HG03097 (cell line): ENCODE measurements around the gene TTC9B.

Experiments
- ATAC-seq: cut with Tn5 transposase; IDR thresholded peaks from one replicate; pipeline ENCODE4 v1.9.1; 2021; ENCODE audit not compliant: unreplicated experiment, low FRiP score

The TTC9B gene

GRCh38 chr19:40216777-40217026 lies 1.5 kb downstream of the TTC9B start:
- ATAC-seq: no peak

- no peak for ATAC-seq
Measured at GRCh38 chr19:40216013-40216776, 2.0 kb downstream of the TTC9B start.

- ATAC-seq: no peak
Measured at GRCh38 chr19:40214936-40215335, 3.2 kb downstream of the TTC9B start.

- ATAC-seq: no peak
Measured at GRCh38 chr19:40213882-40214570, 4.2 kb downstream of the TTC9B start.

- no peak for ATAC-seq
Measured at GRCh38 chr19:40213251-40213829, 4.8 kb downstream of the TTC9B start.

- ATAC-seq: no peak
Measured at GRCh38 chr19:40210889-40211288, 7.3 kb downstream of the TTC9B start.

- ATAC-seq: no peak
Measured at GRCh38 chr19:40208602-40209001, 9.6 kb downstream of the TTC9B start.

GRCh38 chr19:40205760-40206159 lies 12.4 kb downstream of the TTC9B start:
- ATAC-seq: no peak

GRCh38 chr19:40204381-40204780 lies 13.8 kb downstream of the TTC9B start:
- no peak for ATAC-seq

GRCh38 chr19:40200341-40201099 lies 17.7 kb downstream of the TTC9B start:
- no peak for ATAC-seq

- no peak for ATAC-seq
Measured at GRCh38 chr19:40198272-40198990, 19.8 kb downstream of the TTC9B start.

- no peak for ATAC-seq
Measured at GRCh38 chr19:40193587-40193849, 24.7 kb downstream of the TTC9B start.

- no peak for ATAC-seq
Measured at GRCh38 chr19:40192758-40193586, 25.2 kb downstream of the TTC9B start.

- no peak for ATAC-seq
Measured at GRCh38 chr19:40191836-40192646, 26.1 kb downstream of the TTC9B start.

GRCh38 chr19:40190891-40191835 lies 27.0 kb downstream of the TTC9B start, which contains the start of gene MAP3K10:
Gene MAP3K10, plus strand, starts transcription at chr19:40191426. Its CDS starts 606 bp downstream, at chr19:40192032.
- peak; percentile 79 for ATAC-seq

GRCh38 chr19:40184273-40184672 lies 33.9 kb downstream of the TTC9B start:
- ATAC-seq: no peak

- ATAC-seq: no peak
Measured at GRCh38 chr19:40178756-40179155, 39.4 kb downstream of the TTC9B start.
